B cell (primary cell): ENCODE data around the gene GABRP.

ENCODE experiments used
- EZH2 ChIP-seq: IDR thresholded peaks from 2 replicates; pipeline ENCODE4 v1.6.1; 2012; ENCODE audit warnings: borderline replicate concordance, low read depth, mild to moderate bottlenecking, moderate library complexity, low read length; ENCODE audit not compliant: insufficient read depth, poor library complexity, severe bottlenecking
- TF ChIP-seq, protein P1 (sequence below): fragments of 200-600 bp; IDR thresholded peaks from one replicate; pipeline ENCODE4 v1.8.0; 2022; ENCODE audit warnings: antibody characterized with exemption, mild to moderate bottlenecking

DNA sequence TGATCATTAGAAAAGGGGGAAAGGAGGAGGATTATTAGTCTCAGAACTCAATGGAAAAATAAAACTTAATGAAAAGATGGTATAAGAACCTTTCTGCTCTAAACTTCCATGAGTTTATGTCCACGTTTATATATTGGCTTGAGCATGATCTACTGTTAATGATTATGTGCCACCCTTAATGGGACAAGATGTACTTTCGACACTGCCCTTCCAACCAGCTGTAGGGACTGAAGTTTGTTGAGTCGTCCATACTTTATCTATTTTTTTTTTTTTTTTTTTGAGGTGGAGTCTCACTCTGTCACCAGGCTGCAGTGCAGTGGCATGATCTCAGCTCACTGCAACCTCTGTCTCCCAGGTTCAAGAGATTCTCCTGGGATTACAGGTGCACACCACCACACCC lies 25.0 kb upstream of the GABRP start:
- TF ChIP-seq, protein P1, sequence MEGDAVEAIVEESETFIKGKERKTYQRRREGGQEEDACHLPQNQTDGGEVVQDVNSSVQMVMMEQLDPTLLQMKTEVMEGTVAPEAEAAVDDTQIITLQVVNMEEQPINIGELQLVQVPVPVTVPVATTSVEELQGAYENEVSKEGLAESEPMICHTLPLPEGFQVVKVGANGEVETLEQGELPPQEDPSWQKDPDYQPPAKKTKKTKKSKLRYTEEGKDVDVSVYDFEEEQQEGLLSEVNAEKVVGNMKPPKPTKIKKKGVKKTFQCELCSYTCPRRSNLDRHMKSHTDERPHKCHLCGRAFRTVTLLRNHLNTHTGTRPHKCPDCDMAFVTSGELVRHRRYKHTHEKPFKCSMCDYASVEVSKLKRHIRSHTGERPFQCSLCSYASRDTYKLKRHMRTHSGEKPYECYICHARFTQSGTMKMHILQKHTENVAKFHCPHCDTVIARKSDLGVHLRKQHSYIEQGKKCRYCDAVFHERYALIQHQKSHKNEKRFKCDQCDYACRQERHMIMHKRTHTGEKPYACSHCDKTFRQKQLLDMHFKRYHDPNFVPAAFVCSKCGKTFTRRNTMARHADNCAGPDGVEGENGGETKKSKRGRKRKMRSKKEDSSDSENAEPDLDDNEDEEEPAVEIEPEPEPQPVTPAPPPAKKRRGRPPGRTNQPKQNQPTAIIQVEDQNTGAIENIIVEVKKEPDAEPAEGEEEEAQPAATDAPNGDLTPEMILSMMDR, result no peak
- no peak for TF ChIP-seq EZH2
